ENCODE data around the gene MLLT3. TPM values are rescaled to one million over a fixed set of nuclear protein-coding genes. Genes with fewer than 3 reads are reported as not detected.
A peak's percentile ranks its signal among the peaks of the same experiment; 100 is the strongest.

Gene MLLT3
- total and polyA plus RNA-seq, 8 donors, result 1.8 to 10.3 (median 4.2) TPM

DNA sequence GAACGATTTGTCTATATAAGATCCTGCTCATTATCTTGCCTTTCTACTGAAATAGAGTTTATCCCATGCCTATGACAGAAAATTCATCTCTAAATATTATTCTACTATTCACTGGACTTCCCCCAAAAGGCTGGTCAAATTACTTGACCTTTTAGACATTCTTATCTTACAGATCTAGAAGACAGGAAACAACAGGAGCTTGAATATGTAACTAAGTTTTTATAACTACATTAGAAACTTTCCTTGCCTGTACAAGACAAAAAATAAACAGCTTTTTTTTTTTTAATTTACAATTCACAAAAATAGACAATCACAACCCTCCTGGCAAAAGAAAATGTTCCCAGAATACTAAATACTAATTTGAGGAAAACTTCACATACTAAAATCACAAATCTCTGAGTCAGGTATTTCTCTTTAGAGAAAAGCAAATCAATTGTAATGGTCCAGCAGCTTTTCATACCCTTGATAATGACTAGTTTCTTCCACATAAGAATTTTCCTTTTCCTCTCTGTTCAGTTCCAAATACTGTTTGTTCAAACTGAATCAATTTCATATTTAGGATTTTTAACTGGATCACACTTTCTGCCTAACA, 68.6 kb downstream of the MLLT3 start:
- intact Hi-C loops (cut with DNase I), result no loop called here
- WGBS, 2 donors, result 26 to 29% methylated on average over 1 of the region's 1 CpG

DNA sequence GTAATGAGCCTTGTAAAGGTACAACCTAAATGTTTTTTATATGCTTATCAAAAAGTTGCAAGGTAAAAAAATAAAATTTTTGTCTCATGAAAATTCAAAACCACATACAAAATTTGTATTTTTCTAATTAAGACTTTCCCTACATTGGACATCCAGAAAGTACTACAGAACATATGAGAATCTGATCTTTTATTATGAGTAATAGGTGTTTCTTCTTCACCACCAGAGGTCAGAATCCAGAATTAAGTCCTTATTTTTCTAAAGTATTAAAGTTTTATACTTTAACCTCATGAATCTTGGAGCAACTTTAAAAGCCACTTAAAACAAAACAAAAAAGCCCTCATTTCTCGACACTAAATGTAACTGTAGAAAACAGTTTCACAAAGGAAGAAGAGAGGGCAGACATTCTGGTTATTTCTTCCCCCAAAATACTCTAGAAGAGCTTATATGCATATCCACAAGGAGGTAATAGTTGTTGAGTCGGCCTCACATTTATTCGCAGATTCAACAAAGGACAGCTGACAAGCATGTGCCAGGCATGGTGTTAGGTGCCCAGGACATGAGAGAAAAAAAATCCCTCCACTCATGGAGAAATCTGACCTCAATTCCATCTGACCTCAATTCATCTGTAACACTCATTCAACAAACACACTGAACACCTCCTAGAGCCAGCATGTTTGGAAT, 69.3 kb downstream of the MLLT3 start:
- no peak for ATAC-seq
- 80 to 86% methylated on average over 3 of the region's 3 CpGs for WGBS, 2 donors
- Histone ChIP-seq H3K27ac (no peak overlapping the region), H3K36me3 (peaks cover 0 to 2% (median 0%) of the 10 kb centered on the region in 3 donors), H3K27me3 (no peaks in the 10 kb centered on the region), H3K4me1 (peaks cover 0 to 16% (median 7%) of the 10 kb centered on the region in 3 donors), H3K4me3 (no peak overlapping the region), H3K9me3 (no peaks in the 10 kb centered on the region)
- intact Hi-C loops (cut with DNase I), result no loop called here
- TF ChIP-seq, protein P1, sequence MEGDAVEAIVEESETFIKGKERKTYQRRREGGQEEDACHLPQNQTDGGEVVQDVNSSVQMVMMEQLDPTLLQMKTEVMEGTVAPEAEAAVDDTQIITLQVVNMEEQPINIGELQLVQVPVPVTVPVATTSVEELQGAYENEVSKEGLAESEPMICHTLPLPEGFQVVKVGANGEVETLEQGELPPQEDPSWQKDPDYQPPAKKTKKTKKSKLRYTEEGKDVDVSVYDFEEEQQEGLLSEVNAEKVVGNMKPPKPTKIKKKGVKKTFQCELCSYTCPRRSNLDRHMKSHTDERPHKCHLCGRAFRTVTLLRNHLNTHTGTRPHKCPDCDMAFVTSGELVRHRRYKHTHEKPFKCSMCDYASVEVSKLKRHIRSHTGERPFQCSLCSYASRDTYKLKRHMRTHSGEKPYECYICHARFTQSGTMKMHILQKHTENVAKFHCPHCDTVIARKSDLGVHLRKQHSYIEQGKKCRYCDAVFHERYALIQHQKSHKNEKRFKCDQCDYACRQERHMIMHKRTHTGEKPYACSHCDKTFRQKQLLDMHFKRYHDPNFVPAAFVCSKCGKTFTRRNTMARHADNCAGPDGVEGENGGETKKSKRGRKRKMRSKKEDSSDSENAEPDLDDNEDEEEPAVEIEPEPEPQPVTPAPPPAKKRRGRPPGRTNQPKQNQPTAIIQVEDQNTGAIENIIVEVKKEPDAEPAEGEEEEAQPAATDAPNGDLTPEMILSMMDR (IDR thresholded peaks at IDR 0.05), result no peak
- DNase-seq, result no peak
- FAIRE-seq, result peak; percentile 86

More for the DNA sequence above, 68.6 kb downstream of the MLLT3 start:
- TF ChIP-seq, protein P1 (IDR thresholded peaks at IDR 0.05), result no peak
- DNase-seq (no peak), FAIRE-seq (peak; percentile 71), ATAC-seq (no peak)
- Histone ChIP-seq H3K27me3 (no peaks in the 10 kb centered on the region), H3K36me3 (peaks cover 0 to 2% (median 0%) of the 10 kb centered on the region in 3 donors), H3K27ac (no peak overlapping the region), H3K9me3 (no peaks in the 10 kb centered on the region), H3K4me3 (no peak overlapping the region), H3K4me1 (peaks cover 0 to 16% (median 7%) of the 10 kb centered on the region in 3 donors)

DNA sequence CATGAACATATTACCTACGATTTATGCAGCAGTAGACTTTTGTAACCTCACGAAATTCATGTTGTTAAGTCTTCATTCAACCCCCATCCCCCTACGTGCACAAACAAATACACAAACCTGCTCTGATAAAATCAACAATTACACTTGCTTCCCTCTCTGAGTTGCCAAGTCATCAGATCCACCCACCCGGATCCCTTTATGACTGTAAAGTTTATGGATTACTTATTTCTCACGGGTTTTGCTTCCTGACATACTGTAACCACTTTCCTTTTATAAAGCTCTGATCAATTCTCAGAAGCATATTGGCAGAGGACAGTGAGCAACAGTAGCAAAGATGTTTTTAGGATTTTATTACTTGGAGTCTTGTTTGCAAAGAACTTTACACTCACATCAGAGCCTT, 70.5 kb downstream of the MLLT3 start:
- Histone ChIP-seq H3K36me3 (peaks cover 0 to 2% (median 0%) of the 10 kb centered on the region in 3 donors), H3K4me3 (no peak overlapping the region), H3K27ac (peak overlapping the region in 2 of 4 donors; percentile 68 to 73), H3K4me1 (peaks cover 0 to 12% (median 7%) of the 10 kb centered on the region in 3 donors), H3K9me3 (no peaks in the 10 kb centered on the region), H3K27me3 (no peaks in the 10 kb centered on the region)
- intact Hi-C loops (cut with DNase I), result no loop called here
- WGBS, 2 donors, result 32 to 41% methylated on average over 5 of the region's 5 CpGs
- no peak for DNase-seq
- TF ChIP-seq, protein P1 (IDR thresholded peaks at IDR 0.05), result no peak
- FAIRE-seq, result no peak
- peak; percentile 69 to 81 (median 71) for ATAC-seq

DNA sequence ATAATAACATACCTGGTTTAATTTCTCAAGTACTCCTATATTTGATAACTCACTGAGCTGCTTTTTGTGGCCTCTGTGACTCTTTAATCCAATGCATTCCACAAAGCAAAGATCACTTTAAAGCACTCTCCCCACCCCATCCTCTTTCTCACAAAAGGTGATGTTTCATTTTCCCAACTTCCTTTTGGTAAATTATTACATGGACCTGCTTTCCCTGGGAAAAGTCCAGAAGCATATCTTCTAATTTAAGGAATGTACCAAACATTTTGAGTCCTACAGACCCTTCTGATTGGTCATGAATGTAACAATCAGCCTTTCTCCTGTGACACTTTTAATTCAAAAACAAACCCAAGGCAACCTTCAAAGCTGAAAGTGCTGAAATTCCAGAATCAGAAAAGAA, 71.1 kb downstream of the MLLT3 start:
- Histone ChIP-seq H3K4me1 (peaks cover 0 to 12% (median 7%) of the 10 kb centered on the region in 3 donors), H3K4me3 (no peak overlapping the region), H3K27ac (peak overlapping the region in 3 of 4 donors; percentile 19 to 73 (median 68)), H3K36me3 (peaks cover 0 to 2% (median 0%) of the 10 kb centered on the region in 3 donors), H3K27me3 (no peaks in the 10 kb centered on the region), H3K9me3 (no peaks in the 10 kb centered on the region)
- intact Hi-C loops (cut with DNase I), result no loop called here
- FAIRE-seq, result no peak
- TF ChIP-seq, protein P1 (IDR thresholded peaks at IDR 0.05), result no peak
- peak; percentile 63 to 84 (median 77) for ATAC-seq
- DNase-seq, result no peak

DNA sequence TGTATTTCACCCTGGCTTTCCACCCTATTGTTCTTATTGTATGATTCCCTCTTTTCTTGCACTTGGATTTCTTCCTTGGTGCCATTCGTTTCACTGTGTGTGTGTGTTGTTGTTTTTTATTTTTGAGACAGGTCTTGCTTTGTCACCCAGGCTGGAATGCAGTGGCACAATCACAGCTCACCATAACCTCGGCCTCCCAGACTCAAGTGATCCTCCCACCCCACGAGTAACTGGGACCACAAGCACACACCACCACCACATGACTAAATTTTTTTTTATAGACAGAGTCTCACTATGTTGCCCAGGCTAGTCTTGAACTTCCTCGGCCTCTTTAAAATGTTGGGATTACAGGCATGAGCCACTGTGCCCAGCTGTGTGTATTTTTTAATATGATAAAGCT, 72.0 kb downstream of the MLLT3 start:
- no peak for DNase-seq
- no peak for ATAC-seq
- peaks cover 0 to 2% (median 0%) of the 10 kb centered on the region in 3 donors for H3K36me3 ChIP-seq
- no peaks in the 10 kb centered on the region for H3K27me3 ChIP-seq
- no peaks in the 10 kb centered on the region for H3K9me3 ChIP-seq
- FAIRE-seq, result no peak
- TF ChIP-seq, protein P1 (IDR thresholded peaks at IDR 0.05), result no peak
- H3K4me3 ChIP-seq, result no peak overlapping the region
- H3K4me1 ChIP-seq, result peaks cover 0 to 12% (median 7%) of the 10 kb centered on the region in 3 donors
- H3K27ac ChIP-seq, result peak overlapping the region; percentile 17 to 73 (median 44)
- intact Hi-C loops (cut with DNase I), result no loop called here
- WGBS, 2 donors, result 73 to 74% methylated on average over 4 of the region's 4 CpGs

All from pancreas (tissue), 10 donors.